Uterine smooth muscle cell (primary cell): ENCODE measurements around the gene APLN. TPM values are rescaled to one million over a fixed set of nuclear protein-coding genes. Genes with fewer than 3 reads are reported as not detected.

ENCODE experiments used
- total RNA-seq: library from RNA; depleted of rRNA; stranded (reverse); fragments of >200 nt; gene quantifications from 2 replicates; pipeline ENCODE4 v1.2.3, GENCODE V29; 2014

The APLN gene
- 0.12 and 0.33 TPM in 2 replicates for total RNA-seq

GRCh38 chrX:129654652-129655546, at the start of gene APLN:
Gene APLN (minus strand): TSS chrX:129654956. CDS start chrX:129654630, 326 bp downstream.

Other genes with a start within 250 kb of the APLN start
- 54.9 and 65.7 TPM in 2 replicates for gene SMARCA1, start 131.5 kb downstream of the APLN start, total RNA-seq
- 19.8 and 22.5 TPM in 2 replicates for gene OCRL, start 114.7 kb downstream of the APLN start, total RNA-seq
- 0.11 and 0.25 TPM in 2 replicates for gene XPNPEP2, start 84.0 kb upstream of the APLN start, total RNA-seq
- not detected in 2 replicates for gene SASH3, start 125.0 kb upstream of the APLN start, total RNA-seq
- 16.7 and 20.6 TPM in 2 replicates for gene ZDHHC9, start 188.9 kb upstream of the APLN start, total RNA-seq